Gastroesophageal sphincter (tissue), 4 donors: ENCODE data around the gene NAA30. TPM values are rescaled to one million over a fixed set of nuclear protein-coding genes. Genes with fewer than 3 reads are reported as not detected.

Experiments
- ATAC-seq: fragments of 150-250 bp; one replicate; pipeline ENCODE4 v1.9.1; 2016; ENCODE audit warnings: mild to moderate bottlenecking, moderate library complexity
- H3K27ac ChIP-seq, 4 donors: fragments of 200-600 bp; sonication (generic) in 3 of 4; 1 replicate in 3 of 4; 2 replicates in 1 of 4; pipeline ENCODE4 v1.5.1; 2016 to 2019
- H3K27me3 ChIP-seq: fragments of 200-600 bp; sonication (generic); one replicate; pipeline ENCODE4 v1.5.1; 2019
- H3K36me3 ChIP-seq, 2 donors: fragments of 200-600 bp; sonication (generic); one replicate each; pipeline ENCODE4 v1.5.1; 2019; ENCODE audit warnings: control low read depth in 1 of 2
- H3K4me1 ChIP-seq, 3 donors: fragments of 200-600 bp; sonication (generic); 1 replicate in 2 of 3; 2 replicates in 1 of 3; pipeline ENCODE4 v1.5.1; 2016 to 2019; ENCODE audit warnings: control low read depth in 2 of 3
- H3K4me3 ChIP-seq, 2 donors: fragments of 200-600 bp; sonication (generic); one replicate each; pipeline ENCODE4 v1.5.1; 2019; ENCODE audit warnings: mild to moderate bottlenecking in 1 of 2, moderate library complexity in 1 of 2
- H3K9me3 ChIP-seq, 3 donors: fragments of 200-600 bp; sonication (generic); one replicate each; pipeline ENCODE4 v1.5.1; 2017 to 2019; ENCODE audit warnings: control low read depth in 2 of 3
- CTCF ChIP-seq, 4 experiments: fragments of 200-600 bp in 2 of 4; fragments of 450-650 bp in 2 of 4; sonication (generic) in 1 of 4; IDR thresholded peaks; one replicate each; pipeline ENCODE4 v1.5.1; 2017 to 2019; ENCODE audit warnings: antibody characterized with exemption in 4 of 4, mild to moderate bottlenecking in 2 of 4, moderate library complexity in 2 of 4
- EP300 ChIP-seq: sonication (generic); formaldehyde crosslinking; IDR thresholded peaks from one replicate; pipeline ENCODE4 v1.6.1; 2017; ENCODE audit warnings: antibody characterized with exemption, mild to moderate bottlenecking
- POLR2A ChIP-seq, 2 donors: fragments of 450-650 bp; IDR thresholded peaks; one replicate each; pipeline ENCODE4 v1.6.1; 2017; ENCODE audit warnings: antibody characterized with exemption in 2 of 2, mild to moderate bottlenecking in 2 of 2, moderate library complexity in 1 of 2
- POLR2AphosphoS5 ChIP-seq: sonication (generic); formaldehyde crosslinking; IDR thresholded peaks from one replicate; pipeline ENCODE4 v1.6.1; 2017; ENCODE audit warnings: antibody characterized with exemption
- WGBS, 2 donors: methylation state at CpG; one replicate each; pipeline ENCODE4 v1.1.5; 2018; ENCODE audit warnings: low coverage in 1 of 2; 5-methylcytosine and 5-hydroxymethylcytosine counted together
- total RNA-seq, 4 donors: library from RNA; depleted of rRNA; stranded (reverse); fragments of >200 nt; gene quantifications; one replicate each; pipeline ENCODE4 v1.1.0, GENCODE V29; 2016

Gene NAA30
- total RNA-seq, 4 donors from 2014 or later: 17.8 to 32.9 (median 27.1) TPM

GRCh38 chr14:57388067-57388466 is 2.3 kb upstream of the NAA30 start:
- no peaks in the 10 kb centered on the region for H3K27me3 ChIP-seq
- H3K9me3 ChIP-seq: no peaks in the 10 kb centered on the region
- H3K27ac ChIP-seq: no peak overlapping the region
- TF ChIP-seq CTCF (IDR thresholded peaks at IDR 0.05) (no peak), POLR2A (IDR thresholded peaks at IDR 0.05) (no peak), POLR2AphosphoS5 (no peak)
- no peak overlapping the region for H3K4me3 ChIP-seq
- no peaks in the 10 kb centered on the region for H3K36me3 ChIP-seq
- peaks cover 0 to 25% (median 13%) of the 10 kb centered on the region in 3 donors for H3K4me1 ChIP-seq
- ATAC-seq: no peak

- peak overlapping the region; percentile 85 to 90 for H3K4me3 ChIP-seq
- no peaks in the 10 kb centered on the region for H3K36me3 ChIP-seq
- no peak for ATAC-seq
- 34 to 47% methylated on average over 3 to 5 of the region's 5 CpGs for WGBS, 2 donors
- no peaks in the 10 kb centered on the region for H3K9me3 ChIP-seq
- H3K27me3 ChIP-seq: no peaks in the 10 kb centered on the region
- peak overlapping the region in 3 of 4 donors; percentile 89 to 93 (median 90) for H3K27ac ChIP-seq
- TF ChIP-seq POLR2A (IDR thresholded peaks at IDR 0.05) (no peak), EP300 (no peak), POLR2AphosphoS5 (no peak), CTCF (IDR thresholded peaks at IDR 0.05) (no peak)
- peaks cover 0 to 40% (median 15%) of the 10 kb centered on the region in 3 donors for H3K4me1 ChIP-seq
Observed at GRCh38 chr14:57389646-57390036, 745 bp upstream of the NAA30 start.

- Histone ChIP-seq H3K27ac (peak overlapping the region; percentile 68 to 93 (median 90)), H3K4me1 (peaks cover 0 to 48% (median 15%) of the 10 kb centered on the region in 3 donors), H3K9me3 (no peaks in the 10 kb centered on the region), H3K36me3 (no peaks in the 10 kb centered on the region), H3K4me3 (peak overlapping the region; percentile 85 to 90), H3K27me3 (no peaks in the 10 kb centered on the region)
- peak; percentile 72 for ATAC-seq
- TF ChIP-seq POLR2AphosphoS5 (no peak), CTCF (IDR thresholded peaks at IDR 0.05) (no peak), POLR2A (IDR thresholded peaks at IDR 0.05) (no peak), EP300 (no peak)
- no CpG with 5 or more reads among the region's 71 CpGs for WGBS, 2 donors
Observed at GRCh38 chr14:57390806-57391516, 575 bp downstream of the NAA30 start.

- TF ChIP-seq POLR2A (IDR thresholded peaks at IDR 0.05) (no peak), EP300 (no peak), POLR2AphosphoS5 (no peak), CTCF (IDR thresholded peaks at IDR 0.05) (no peak)
- 14 to 16% methylated on average over 13 to 18 of the region's 23 CpGs for WGBS, 2 donors
- Histone ChIP-seq H3K27ac (peak overlapping the region; percentile 68 to 93 (median 90)), H3K9me3 (no peaks in the 10 kb centered on the region), H3K36me3 (peaks cover 0 to 2% of the 10 kb centered on the region in 2 donors), H3K27me3 (no peaks in the 10 kb centered on the region), H3K4me1 (peaks cover 0 to 55% (median 15%) of the 10 kb centered on the region in 3 donors), H3K4me3 (peak overlapping the region; percentile 85 to 90)
- no peak for ATAC-seq
Observed at GRCh38 chr14:57391517-57392195, 1.3 kb downstream of the NAA30 start.

GRCh38 chr14:57392830-57393229 is 2.4 kb downstream of the NAA30 start:
- H3K4me3 ChIP-seq: peak overlapping the region in 1 of 2 donors; percentile 85
- peaks cover 0 to 55% (median 15%) of the 10 kb centered on the region in 3 donors for H3K4me1 ChIP-seq
- peaks cover 0 to 14% of the 10 kb centered on the region in 2 donors for H3K36me3 ChIP-seq
- H3K27ac ChIP-seq: peak overlapping the region in 1 of 4 donors; percentile 16
- TF ChIP-seq POLR2A (IDR thresholded peaks at IDR 0.05) (no peak), POLR2AphosphoS5 (no peak), EP300 (no peak), CTCF (IDR thresholded peaks at IDR 0.05) (no peak)
- H3K9me3 ChIP-seq: no peaks in the 10 kb centered on the region
- no peak for ATAC-seq
- H3K27me3 ChIP-seq: no peaks in the 10 kb centered on the region
